Stimulated activated CD8-positive, alpha-beta memory T cell treated with anti-CD3 and anti-CD28 coated beads, Interleukin-15, amount 100 ng/mL, for 4 hours (primary cell): ENCODE measurements around the gene GNPTG.
"Not testable (repeated sequence)": the region's sequence is repeated elsewhere in the genome, so short reads cannot be mapped to it uniquely, and the experiment has no call there.

Source experiments
- DNase-seq, 2 donors: peaks; one replicate each; pipeline ENCODE4 v3.0.0-alpha.2; 2020; ENCODE audit warnings: low read depth in 2 of 2

The GNPTG gene

DNA sequence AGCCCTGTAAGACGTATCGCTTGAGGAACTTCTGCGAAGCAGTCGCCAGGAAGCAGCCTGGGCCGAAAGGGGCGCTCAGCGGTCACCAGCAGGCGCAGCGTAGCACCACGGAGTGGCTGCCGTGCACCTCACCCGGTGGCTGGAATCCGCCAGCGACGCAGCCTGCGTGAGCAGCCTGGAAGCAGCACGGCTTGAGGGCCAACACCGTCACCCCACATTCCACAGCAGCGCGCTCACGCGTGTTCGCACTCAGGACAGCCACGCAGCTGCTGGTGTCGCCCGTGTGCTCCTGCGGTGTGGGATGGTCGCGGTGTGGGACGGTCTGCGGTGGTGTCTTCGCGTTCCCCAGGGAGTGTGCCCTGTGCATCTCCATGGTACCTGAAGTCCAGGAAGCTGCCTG lies 32.7 kb upstream of the GNPTG start:
- DNase-seq, result no peak

DNA sequence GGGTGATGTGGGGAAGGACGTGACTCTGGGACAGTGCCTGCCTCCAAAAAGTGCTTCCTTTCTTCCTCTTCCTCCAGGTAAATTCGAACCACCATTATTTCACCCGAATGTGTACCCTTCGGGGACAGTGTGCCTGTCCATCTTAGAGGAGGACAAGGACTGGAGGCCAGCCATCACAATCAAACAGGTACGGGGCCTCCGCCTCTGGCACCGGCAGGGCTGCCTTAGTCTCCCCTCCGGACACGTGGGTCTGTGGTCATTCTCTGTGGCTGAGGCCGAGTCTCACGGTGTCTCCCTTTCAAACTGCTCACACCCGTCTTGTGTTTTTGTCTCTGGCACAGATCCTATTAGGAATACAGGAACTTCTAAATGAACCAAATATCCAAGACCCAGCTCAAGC lies 31.6 kb upstream of the GNPTG start:
- no peak for DNase-seq

DNA sequence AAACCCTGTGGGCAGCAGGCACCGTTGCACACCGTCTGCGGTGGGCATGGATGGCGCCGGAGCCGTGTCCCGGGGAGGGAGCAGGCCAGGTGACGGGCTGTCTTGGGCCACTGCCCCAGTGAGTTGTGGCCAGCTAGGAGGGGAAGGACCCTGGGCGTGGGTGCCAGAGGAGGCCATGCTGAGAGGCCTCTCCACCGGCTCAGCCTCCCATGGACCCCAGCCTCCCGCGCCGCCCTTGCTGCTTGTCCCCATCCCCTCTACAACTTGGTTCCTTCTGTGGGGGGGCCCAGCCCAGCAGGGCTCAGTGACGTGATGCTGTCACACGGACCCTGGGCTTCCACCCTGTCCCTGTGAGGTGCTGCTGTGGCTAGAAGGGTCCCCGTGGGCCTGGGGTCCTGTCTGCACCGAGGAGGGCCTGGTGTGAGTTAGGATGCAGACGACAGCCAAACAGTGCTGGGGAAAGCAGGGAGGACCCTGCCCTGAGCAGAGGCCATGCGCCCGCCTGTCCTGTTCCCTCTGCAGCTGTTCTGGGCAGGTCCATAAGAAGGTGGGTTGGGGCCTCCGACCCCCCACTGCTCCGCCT lies 31.0 kb upstream of the GNPTG start:
- DNase-seq, result no peak

DNA sequence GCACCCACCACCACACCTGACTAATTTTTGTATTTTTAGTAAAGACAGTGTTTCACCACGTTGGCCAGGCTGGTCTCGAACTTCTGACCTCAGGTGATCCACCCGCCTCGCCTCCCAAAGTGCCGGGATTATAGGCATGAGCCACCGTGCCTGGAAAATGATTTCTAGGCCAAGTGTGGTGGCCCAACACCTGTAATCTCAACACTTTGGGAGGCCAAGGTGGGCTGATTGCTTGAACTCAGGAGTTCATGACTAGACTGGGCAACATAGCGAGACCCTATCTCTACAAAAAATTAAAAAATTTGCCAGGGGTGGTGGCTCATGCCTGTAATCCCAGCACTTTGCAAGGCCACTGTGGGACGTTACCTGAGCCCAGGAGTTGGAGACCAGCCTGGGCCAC lies 29.3 kb upstream of the GNPTG start:
- DNase-seq, result no peak

DNA sequence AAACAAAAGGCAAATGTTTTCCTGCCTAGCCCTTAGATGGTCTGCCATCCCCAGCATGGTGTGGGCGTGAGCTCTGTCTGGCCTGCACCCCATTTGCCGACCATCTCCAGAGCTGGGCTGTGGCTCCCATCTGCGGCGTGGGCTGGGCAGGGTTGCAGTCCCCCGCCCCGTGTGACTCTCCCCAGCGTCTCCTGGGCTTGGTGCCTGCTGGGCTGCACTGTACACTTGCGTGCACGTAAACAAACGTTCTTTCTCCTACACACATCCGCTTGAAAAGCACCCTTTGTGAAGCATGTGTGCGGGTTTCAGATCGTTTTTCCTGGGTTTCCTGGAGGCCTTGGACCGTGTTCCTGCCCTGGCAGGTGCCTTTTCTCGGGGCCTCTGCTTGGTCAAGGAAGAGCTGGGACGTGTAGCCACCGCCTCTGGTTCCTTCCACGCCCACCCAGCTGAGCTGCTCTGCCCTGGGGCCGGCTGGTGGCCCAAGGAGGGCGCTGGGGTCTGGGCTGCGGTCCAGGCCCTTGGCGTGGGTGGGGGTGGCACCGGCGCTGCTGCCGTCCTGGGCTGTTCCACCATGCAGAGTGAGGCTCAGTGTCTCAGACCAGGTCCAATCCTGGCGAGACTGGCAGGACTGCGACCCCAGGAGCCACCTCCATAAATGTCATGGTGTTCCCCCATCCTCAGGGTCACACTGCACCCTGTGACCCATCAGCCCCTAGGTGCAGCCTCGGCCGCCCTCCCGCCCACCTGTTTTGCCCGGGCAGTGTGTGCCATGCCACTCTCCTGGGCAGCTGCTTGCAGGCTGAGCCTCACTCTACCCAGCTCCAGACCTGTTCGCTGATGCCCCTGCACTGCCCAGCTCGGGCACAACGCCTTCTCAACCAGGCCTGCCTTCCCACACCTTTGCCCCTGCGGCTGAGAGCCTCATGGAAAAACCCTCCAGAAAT lies 28.2 kb upstream of the GNPTG start:
- no peak for DNase-seq

DNA sequence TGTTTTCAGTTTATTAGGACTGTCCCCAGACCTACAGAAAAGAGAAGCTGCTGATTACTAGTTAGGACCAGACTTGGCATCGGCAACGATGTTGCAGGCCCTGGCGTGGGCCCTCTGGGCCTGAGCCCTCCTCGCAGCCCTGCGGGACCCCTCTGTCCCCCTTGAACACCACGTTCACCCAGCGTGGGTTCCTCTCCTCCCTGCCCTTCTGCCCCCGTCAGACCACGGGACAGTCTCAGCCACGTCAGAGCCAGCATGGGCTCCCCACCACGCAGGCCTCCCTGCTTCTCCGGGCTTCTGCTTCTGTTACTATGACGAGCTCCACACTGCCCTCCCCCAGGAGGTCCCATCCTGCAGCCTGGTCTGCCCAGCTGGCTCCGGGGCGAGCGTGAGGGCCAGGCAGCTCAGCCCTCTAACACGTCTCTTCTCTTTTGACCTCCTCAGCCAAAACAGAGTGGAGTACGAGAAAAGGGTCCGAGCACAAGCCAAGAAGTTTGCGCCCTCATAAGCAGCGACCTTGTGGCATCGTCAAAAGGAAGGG lies 27.4 kb upstream of the GNPTG start:
- DNase-seq, result no peak

DNA sequence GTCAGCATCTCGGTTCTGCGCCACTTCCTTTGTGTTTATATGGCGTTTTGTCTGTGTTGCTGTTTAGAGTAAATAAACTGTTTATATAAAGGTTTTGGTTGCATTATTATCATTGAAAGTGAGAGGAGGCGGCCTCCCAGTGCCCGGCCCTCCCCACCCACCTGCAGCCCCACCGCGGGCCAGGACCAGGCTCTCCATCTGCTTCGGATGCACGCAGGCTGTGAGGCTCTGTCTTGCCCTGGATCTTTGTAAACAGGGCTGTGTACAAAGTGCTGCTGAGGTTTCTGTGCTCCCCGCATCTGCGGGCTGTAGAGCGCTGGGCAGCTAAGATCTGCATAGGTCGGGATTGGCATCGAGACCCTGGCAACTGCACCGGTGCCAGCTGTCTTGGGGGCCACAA lies 26.5 kb upstream of the GNPTG start:
- DNase-seq, result no peak

DNA sequence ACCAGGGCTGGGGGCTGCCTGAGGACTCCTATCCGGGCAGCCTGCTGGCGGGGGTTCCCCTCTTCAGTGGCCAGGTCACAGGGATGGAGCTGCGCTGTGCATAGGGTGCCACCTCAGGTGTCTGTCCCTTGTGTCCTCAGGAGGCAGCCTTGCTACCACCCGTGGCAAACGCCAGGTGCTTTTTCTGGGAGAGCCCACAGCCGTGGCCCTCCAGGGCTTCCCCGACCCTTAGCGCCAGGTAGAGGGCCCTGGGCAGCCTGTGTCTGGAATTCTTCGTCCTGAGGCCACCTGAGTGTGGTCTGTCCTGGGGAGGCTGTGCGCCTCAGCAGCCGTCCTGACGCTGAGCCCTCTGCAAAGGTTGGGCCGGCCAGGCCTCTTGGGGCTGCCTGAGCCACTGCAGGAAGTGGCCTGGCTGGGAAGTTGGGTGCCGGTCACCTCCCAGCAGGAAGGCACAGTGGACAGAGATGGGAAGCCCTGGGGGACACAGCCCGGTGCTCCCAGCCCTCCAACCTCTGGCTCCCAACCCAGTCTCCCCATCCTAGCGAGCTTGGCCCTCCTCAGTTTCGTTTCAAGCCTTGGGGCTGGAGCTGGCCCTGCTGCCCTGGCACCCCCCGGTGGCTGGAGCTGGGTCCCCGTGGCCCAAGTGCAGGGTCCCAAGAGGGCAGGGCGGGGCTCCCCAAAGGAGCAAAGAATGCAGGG lies 25.9 kb upstream of the GNPTG start:
- DNase-seq, result no peak

DNA sequence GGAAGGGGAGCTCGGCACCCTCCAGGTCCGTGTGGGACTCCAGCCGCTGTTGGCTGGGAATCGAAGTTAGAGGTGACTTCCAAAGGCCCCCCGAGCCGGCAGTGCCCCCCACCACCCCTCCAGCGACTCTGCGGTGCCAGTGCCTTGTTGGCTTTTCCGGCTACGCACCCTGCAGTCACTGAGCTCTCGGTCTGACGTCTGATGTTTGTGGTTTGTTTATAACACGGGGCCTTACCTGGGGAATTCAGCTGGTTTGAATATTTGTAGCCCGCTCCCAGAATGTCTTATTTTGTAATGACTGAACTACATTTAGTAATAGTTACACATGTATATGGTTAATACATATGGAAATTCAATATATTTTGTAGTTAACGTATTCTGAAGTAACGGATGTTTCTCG lies 25.3 kb upstream of the GNPTG start:
- DNase-seq, result no peak

DNA sequence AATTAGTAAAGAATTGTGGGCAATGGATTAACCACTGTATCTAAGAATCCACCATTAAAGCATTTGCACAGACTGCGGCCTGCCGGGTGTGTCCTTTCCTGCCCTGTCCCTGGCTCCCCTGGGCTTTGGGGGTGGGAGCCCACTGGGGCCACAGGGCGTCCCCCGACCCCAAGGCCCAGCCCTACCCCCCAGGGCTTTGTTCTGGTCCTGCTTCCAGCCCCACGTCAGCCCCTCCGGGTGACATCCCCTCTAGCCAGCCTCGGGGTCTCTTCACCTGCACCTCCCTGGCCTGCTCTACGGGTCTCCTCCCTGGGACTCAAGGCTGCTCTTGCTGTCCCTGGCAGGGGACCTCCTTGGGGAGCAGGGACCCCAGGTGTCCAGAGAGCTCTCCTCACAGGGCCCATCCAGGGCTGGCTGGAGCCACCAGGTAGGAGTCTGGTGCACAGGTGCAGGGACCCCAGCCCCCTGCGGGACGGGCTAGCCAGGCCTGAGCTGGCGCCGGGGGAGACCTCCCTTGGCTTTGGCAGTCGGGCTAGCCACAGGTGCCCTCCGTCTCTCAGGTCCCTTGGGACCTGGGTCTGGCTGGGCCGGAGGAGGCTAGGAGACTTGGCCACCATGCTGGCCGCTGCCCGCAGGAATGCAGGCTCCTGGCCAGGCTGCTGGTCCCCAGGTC lies 24.6 kb upstream of the GNPTG start:
- DNase-seq, result no peak

DNA sequence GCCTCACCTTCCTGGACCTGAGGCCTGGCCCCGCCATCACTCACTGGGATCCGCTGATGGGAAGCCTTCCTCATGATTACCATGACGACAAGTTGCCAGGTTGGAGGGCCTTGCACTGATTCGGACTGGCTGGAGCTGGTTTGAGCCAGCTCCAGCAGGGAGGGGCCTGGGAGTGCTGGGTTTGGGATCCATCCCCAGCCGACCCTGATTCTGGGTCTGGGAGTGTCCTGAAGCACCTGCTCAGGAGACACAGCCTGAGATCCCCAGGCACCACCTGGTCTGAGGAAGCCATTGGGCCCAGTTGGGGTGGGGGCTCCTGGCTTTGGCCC lies 24.1 kb upstream of the GNPTG start:
- DNase-seq, result no peak

DNA sequence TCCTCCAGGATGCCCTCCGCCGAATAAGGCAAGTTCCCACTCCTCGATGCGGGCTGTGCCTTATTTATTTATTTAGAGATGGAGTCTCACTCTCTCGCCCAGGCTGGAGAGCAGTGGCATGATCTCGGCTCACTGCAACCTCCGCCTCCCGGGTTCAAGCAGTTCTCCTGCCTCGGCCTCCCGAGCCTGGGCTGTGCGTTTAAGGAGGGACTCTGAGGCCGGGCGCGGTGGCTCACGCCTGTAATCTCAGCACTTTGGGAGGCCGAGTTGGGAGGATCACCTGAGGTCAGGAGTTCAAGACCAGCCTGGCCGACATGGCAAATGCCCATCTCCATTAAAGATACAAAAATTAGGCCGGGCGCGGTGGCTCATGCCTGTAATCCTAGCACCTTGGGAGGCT lies 23.6 kb upstream of the GNPTG start:
- not testable (repeated sequence) for DNase-seq

DNA sequence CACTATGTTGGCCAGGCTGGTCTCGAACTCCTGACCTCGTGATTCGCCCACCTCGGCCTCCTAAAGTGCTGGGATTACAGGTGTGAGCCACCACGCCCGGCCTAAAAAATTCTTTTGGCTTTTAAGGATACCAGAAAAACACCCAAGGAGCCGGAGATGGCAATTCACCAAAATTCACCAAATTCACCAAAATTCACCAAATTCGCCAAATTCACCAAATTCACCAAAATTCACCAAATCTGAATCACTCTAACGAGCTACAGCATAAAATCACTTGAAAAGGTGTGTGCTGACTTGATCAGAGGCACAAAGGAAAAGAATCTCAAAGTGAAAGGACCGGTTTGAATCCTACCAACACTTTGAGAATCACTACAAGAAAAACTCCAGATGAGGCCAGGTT lies 22.8 kb upstream of the GNPTG start:
- not testable (repeated sequence) for DNase-seq

DNA sequence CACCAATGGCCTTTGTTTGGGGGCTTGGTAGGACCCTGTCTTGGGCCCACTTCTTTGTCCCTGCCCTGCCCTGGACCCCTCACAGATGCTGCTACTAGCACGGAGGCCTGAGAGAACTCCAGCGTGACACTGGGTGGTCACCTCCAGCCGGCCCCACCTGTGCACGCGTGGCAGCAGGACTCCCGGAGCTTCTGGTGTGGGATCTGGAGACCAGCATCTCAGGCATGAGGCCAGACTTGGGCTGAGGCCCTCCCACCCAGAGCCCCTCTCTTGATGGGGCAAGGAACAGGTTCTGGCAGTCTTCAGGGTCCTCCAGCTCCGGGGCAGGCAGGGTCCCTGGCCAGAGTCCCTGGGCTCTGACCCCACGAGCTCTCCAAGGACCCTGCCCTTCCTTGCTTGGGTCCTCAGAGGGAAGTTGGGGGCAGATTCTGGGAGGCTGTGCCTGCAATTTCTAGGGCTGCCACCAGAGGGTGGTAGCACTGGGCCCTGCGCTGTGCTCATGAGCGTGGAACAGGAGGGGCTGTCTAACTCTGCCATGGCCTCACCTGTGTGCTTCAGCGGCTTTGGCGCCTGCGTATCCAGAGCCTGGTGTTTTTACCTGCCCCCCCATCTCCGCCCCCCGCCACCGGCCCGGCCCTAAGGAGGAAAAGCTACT lies 21.3 kb upstream of the GNPTG start:
- DNase-seq, result no peak

DNA sequence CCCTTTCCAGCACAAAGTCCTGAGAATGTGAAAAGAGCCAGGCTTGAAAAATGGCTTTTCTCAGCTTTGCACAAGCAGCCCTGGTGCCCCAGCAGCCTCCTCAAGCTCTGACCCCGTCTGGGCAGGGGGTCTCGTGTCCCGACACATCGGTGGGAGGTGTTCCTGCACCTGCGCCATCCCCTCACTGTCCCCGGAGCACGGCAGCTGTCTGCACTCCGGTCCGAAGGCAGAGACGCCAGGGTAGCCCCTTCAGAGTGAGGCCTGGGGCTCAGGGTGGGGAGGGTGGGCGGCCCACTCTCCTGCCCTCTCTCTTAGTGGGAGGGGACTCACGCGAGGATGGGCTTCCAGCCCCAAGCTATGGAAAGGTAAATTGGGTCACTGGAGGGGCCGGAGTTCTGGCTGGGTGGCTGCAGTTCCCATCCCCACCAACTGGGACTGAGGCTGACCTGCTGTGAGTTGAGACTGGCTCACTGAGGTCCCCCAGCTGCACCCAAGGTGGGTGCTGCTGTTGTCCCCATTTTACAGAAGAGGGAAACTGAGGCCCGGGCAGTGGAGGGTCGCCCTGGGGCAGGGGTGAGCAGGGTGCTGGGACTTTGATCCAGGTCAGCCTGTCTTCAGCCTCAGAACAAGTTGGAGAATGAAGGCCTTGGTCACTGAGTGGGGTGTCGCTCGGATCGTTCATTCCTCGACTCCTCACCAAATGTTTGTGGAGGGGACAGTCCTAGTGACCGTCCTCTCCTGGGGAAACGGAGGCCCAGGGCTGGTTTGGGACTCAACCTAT lies 20.6 kb upstream of the GNPTG start:
- DNase-seq, result no peak

DNA sequence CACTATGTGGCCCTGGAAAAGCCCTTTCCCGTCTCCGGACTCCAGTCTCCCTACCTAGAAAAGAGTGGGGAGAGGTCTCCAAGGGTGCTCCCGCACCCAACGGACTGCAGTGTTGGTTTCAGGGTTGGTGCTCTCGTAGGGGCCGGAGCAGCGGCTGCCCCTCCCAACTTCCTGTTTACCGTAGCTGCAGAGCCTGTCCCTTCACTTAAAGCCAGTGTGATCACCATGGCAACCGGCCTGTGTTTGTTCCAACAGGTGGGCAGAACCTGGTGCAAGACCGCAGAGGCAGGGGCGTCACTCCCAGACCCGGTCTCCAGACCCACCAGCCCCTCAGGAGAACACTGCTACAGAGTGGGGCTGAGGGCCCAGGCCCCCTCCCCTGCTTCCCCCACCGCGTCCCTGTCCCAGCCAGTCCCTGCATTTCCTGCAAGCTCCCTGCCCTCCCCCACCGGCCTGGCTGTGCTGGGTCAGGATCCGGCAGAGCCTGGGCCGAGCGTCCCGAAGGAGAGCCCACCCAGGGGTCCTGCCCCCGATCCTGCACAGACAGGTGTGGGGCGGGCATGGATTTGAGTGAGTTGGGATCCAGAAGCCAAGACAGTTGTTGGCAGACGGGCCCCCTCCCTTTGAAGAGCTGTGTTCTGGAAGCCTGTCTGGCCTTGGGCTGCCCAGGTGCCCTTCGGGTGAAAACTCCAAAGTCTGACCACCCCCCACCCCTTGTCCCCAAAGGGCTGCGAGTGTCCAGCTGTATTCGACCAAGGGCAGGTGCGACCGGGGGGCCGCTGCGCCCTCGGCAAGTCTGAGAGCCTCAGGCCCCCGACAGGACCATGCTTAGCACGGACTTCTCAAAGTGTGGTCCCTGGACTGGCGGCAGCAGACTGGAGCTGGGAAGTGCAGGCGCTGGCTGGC lies 19.8 kb upstream of the GNPTG start:
- DNase-seq, result peak in 1 of 2 donors; percentile 18

DNA sequence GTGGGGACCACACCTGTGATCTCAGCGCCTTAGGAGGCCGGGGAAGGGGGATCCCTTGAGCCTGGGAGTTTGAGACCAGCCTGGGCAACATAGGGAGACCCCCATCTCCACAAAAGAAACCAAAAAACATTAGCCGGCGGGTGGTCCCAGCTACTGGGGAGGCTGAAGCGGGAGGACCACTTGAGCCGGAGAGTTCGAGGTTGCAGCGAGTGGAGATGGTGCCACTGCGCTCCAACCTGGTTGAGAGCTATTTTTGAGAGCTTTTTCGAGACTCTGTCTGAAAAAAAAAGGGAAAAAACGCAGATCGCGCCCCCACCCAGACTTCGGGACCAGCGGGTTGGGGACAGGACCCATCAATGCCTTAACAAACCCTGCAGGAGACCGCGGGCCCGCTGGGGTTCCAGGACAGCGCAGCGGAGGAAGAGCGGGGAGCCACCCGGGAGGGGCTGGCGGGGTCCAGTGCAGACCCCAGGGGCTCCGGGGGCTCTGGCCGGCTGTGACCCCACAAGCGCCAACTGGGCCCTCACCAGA lies 19.0 kb upstream of the GNPTG start:
- DNase-seq, result no peak

DNA sequence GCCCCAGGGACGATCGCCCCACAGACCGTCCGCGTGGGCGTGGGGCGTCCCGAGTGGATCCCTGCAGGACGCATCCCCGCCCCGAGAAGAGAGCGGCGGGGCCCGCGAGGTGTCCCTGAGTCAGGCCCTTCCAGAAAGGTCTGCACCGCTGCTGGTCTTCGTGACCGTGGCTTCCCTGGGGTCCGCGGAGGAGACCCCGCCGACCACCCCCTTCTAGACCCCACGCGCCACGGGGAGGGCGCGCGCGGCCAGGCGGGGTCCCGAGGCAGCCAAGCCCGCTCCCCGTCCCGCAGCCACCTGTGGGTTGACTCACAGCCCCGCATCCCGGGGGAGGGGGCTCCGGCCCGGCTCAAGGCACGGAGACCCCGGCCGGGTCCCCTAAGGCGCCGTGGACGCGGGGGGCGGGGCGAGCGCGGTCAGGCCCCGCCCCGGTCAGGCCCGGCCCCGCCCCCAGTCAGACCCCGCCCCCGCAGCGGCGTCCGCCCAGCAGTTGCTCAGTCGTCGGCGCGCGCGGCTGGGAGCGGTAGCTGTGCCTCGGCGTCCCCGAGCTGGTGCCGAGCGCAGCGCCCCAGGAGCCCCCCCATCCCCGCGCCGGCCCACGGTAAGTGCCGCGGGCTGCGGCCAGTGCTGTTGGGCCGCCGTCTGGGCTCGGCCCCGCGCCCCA lies 18.4 kb upstream of the GNPTG start, which contains the start of gene BAIAP3:
BAIAP3 (plus strand) TSS at position 497 of the 664 bp plus-strand sequence. CDS start 4,905 bp downstream, outside the sequence.
- DNase-seq, result peak in 1 of 2 donors; percentile 14
